WTC11 (cell line): ENCODE results near the gene GALNT17.

Experiments
- CREB1 ChIP-seq: sonication (generic); formaldehyde crosslinking; IDR thresholded peaks from 2 replicates; pipeline ENCODE4 v1.8.0; 2023; ENCODE audit warnings: mild to moderate bottlenecking, missing genetic modification reagents
- ELF4 ChIP-seq: sonication (generic); formaldehyde crosslinking; IDR thresholded peaks from 2 replicates; pipeline ENCODE4 v1.8.1; 2022; ENCODE audit warnings: low read depth, mild to moderate bottlenecking, moderate library complexity, missing genetic modification reagents
- JUN ChIP-seq: sonication (generic); formaldehyde crosslinking; IDR thresholded peaks from 2 replicates; pipeline ENCODE4 v1.8.0; 2023; ENCODE audit warnings: mild to moderate bottlenecking, missing genetic modification reagents
- ZNF263 ChIP-seq: sonication (generic); formaldehyde crosslinking; IDR thresholded peaks from 2 replicates; pipeline ENCODE4 v1.8.1; 2022; ENCODE audit warnings: low read depth, mild to moderate bottlenecking, moderate library complexity, missing genetic modification reagents
- TF ChIP-seq, protein P1 (sequence below): sonication (generic); formaldehyde crosslinking; IDR thresholded peaks from 2 replicates; pipeline ENCODE4 v1.8.1; 2023; ENCODE audit warnings: mild to moderate bottlenecking, missing genetic modification reagents, moderate library complexity
- TF ChIP-seq, protein P2 (sequence below): fragments of 200-600 bp; IDR thresholded peaks from 2 replicates; pipeline ENCODE4 v1.8.0; 2022; ENCODE audit warnings: antibody characterized with exemption
- TF ChIP-seq, protein P3 (sequence below): sonication (generic); formaldehyde crosslinking; IDR thresholded peaks from 2 replicates; pipeline ENCODE4 v1.8.1; 2023; ENCODE audit warnings: mild to moderate bottlenecking, missing genetic modification reagents

DNA sequence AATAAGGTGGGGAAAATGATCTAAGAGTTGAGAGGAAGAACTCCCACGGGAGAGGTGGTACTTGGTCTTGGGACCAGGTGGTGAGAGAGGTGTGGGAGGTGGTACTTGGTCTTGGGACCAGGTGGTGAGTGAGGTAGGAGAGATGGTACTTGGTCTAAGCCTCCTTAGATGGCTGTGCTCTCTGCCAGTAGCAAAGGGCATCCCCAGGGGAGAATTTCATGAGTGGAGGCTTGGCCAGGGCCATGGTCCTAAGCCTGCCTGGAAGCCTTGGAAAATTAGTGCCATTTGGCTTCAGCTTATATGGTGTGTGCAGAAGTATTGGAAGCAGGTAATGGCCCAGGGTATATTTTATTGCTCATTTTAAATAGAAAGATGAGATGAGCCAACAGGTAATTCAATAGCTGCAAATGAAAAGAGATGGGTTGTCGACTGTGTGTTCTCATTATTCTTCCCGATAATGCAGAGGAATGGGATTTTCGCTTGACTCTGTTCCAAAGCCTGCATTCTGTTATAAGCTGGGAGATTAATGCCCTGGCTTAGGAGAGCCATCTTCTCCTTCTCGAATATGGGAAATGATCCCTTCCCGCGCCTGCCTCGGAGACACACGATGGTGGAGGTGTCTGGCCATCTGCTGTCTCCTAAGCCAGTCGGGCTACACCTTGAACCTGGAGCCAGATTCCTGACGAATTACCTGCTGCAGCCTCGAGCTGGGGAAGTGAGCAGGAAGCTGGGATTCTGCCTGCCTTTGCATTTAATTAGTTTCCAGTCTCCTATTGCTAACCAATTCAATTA lies 287.8 kb downstream of the GALNT17 start:
- TF ChIP-seq, protein P1, sequence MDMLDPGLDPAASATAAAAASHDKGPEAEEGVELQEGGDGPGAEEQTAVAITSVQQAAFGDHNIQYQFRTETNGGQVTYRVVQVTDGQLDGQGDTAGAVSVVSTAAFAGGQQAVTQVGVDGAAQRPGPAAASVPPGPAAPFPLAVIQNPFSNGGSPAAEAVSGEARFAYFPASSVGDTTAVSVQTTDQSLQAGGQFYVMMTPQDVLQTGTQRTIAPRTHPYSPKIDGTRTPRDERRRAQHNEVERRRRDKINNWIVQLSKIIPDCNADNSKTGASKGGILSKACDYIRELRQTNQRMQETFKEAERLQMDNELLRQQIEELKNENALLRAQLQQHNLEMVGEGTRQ (CRISPR knock-in tag), result no peak
- TF ChIP-seq ZNF263 (CRISPR knock-in tag) (no peak), CREB1 (CRISPR knock-in tag) (no peak), JUN (CRISPR knock-in tag) (no peak), ELF4 (CRISPR knock-in tag) (no peak)
- TF ChIP-seq, protein P2, sequence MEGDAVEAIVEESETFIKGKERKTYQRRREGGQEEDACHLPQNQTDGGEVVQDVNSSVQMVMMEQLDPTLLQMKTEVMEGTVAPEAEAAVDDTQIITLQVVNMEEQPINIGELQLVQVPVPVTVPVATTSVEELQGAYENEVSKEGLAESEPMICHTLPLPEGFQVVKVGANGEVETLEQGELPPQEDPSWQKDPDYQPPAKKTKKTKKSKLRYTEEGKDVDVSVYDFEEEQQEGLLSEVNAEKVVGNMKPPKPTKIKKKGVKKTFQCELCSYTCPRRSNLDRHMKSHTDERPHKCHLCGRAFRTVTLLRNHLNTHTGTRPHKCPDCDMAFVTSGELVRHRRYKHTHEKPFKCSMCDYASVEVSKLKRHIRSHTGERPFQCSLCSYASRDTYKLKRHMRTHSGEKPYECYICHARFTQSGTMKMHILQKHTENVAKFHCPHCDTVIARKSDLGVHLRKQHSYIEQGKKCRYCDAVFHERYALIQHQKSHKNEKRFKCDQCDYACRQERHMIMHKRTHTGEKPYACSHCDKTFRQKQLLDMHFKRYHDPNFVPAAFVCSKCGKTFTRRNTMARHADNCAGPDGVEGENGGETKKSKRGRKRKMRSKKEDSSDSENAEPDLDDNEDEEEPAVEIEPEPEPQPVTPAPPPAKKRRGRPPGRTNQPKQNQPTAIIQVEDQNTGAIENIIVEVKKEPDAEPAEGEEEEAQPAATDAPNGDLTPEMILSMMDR, result no peak
- TF ChIP-seq, protein P3, sequence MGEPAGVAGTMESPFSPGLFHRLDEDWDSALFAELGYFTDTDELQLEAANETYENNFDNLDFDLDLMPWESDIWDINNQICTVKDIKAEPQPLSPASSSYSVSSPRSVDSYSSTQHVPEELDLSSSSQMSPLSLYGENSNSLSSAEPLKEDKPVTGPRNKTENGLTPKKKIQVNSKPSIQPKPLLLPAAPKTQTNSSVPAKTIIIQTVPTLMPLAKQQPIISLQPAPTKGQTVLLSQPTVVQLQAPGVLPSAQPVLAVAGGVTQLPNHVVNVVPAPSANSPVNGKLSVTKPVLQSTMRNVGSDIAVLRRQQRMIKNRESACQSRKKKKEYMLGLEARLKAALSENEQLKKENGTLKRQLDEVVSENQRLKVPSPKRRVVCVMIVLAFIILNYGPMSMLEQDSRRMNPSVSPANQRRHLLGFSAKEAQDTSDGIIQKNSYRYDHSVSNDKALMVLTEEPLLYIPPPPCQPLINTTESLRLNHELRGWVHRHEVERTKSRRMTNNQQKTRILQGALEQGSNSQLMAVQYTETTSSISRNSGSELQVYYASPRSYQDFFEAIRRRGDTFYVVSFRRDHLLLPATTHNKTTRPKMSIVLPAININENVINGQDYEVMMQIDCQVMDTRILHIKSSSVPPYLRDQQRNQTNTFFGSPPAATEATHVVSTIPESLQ, result no peak
